Epithelial cell of esophagus (primary cell): ENCODE results near the gene MUS81.

Experiments
- DNase-seq: peaks from one replicate; pipeline ENCODE4 v3.0.0; 2010; ENCODE audit warnings: low read depth
- H3K4me3 ChIP-seq: 2 replicates; pipeline ENCODE4 v1.5.1; 2011; ENCODE audit warnings: mild to moderate bottlenecking, low read length, control low read depth
- TF ChIP-seq, protein P1 (sequence below): IDR thresholded peaks from 2 replicates; pipeline ENCODE4 v1.5.1; 2011; ENCODE audit warnings: low read depth, mild to moderate bottlenecking, low read length, control low read depth, inconsistent platforms; ENCODE audit not compliant: insufficient read depth; ENCODE audit errors: missing control alignments

MUS81 gene

DNA sequence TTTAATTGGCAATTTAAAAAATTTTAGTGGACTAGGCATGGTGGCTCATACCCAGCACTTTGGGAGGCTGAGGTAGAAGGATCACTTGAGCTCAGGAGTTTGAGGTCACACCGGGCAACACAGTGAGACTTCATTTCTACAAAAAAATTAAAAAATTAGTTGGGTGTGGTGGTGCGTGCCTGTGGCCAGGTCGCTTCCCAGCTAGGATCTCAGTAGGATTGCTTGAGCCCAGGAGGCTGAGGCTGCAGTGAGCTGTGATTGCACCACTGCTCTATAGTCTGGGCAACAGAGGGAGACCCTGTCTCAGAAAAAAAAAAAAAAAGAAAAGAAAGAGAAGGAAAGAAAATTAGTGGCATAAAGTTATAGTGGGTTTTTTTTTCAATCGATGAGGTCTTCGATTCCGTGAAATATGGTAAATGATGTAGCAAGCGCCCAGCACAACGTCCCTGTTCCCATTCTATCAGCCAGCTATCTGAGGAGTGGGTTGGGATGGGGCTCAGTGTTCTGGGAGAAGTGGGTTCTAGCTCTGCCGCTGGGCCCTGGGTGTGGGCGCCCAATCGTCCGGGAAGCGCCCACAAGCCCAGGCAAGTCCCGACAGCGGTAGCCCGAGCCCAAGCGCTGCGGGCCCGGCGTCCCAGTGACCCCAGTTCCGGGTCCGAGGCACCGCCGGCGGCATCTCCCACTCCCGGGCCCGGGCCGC is 38.6 kb downstream of the MUS81 start:
- DNase-seq: peak; percentile 89
- H3K4me3 ChIP-seq: peak overlapping the region; percentile 87
- TF ChIP-seq, protein P1, sequence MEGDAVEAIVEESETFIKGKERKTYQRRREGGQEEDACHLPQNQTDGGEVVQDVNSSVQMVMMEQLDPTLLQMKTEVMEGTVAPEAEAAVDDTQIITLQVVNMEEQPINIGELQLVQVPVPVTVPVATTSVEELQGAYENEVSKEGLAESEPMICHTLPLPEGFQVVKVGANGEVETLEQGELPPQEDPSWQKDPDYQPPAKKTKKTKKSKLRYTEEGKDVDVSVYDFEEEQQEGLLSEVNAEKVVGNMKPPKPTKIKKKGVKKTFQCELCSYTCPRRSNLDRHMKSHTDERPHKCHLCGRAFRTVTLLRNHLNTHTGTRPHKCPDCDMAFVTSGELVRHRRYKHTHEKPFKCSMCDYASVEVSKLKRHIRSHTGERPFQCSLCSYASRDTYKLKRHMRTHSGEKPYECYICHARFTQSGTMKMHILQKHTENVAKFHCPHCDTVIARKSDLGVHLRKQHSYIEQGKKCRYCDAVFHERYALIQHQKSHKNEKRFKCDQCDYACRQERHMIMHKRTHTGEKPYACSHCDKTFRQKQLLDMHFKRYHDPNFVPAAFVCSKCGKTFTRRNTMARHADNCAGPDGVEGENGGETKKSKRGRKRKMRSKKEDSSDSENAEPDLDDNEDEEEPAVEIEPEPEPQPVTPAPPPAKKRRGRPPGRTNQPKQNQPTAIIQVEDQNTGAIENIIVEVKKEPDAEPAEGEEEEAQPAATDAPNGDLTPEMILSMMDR: no peak

DNA sequence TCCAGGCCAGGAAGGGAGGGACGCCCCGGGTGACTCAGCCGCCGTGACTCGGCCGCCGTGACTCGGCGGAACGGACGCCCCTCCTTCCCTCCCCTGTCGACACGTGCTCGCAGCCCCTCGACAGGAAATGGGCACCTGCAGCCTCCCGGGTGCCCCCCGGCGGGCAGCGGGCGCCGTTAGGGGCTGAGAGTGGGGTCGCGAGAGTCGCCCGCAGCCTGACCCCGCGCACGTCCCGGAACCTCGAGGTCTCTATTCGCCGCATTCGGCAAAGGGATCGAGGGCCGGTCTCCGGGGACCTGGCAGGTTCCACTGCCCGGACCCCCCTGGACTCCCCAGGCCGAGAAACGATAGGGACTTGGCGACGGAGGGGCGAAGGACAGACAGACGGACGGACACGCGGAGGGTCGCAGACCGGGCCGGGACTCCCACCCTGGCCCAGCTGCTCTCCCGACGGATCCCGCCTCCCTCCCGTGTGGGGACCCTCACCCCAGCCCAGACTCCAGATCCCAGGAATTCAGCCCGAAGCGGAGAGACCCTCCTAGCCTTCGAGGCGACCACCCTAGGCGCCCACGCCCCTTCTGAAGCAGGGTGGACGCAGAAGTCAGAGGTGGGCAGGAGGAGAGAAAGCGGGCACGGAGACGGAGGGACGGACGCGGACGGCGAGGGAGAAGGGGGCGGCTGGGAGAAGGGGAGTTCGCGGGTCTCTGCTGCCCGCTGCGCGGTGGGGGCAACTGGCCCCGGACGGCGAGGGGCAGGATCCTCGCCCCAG is 39.3 kb downstream of the MUS81 start:
- TF ChIP-seq, protein P1: no peak
- H3K4me3 ChIP-seq: peak overlapping the region; percentile 87
- DNase-seq: no peak

DNA sequence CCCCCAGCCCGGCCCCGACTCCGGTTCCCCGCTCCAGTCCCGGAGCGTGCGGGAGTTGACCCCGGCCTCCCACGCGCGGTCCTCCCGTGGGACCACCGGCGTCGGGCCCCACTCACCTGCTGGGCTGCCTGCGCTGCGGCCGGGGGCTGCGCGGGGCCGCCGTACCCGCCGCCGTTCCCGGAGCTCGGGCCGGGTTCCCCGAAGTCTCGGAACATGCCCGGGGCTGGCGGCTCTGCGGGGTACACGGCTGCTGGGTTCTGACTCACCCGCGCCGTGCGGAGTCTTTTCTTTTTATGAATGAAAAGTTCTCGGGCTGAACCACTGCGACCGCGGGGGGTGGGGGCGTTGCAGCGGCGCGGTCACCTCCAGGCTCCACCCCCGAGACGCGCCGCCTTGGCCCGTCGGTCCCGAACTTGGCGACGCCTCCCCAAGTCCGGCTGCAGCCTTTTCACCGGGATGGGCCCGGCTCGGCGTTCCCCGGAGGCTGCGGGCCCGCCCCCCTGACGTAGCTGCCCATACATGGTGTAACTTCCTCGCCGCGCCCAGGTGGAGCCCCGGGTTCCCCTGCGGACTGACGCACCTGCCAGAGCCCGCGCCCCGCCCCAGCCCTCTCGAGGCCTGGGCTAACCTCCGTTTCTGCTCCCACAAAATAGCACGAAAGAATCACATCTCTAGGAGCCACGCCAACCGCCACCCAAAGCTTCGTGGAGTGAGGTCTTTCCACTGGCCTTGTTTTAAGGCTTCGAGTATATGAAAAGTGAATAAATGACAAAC is 40.1 kb downstream of the MUS81 start, which contains the start of gene FOSL1:
Gene FOSL1, minus strand, starts transcription at position 264 of the 774 bp plus-strand sequence. Its CDS starts 49 bp downstream, at position 215.
- TF ChIP-seq, protein P1: no peak
- DNase-seq: peak; percentile 100
- H3K4me3 ChIP-seq: peak within 1 kb of the TSS; percentile 87

DNA sequence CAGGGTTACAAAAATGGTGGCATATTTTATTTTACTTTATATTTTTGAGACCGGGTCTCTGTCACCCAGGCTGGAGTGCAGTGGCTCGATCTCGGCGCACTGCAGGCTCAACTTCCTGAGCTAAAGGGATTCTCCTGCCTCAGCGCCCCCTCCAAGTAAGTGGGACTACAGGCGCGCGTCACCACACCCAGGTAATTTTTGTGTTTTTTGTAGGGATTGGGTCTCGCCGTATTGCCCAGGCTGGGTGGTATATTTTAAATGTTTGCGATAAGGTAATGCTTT is 40.6 kb downstream of the MUS81 start:
- H3K4me3 ChIP-seq: no peak overlapping the region
- DNase-seq: no peak
- TF ChIP-seq, protein P1: no peak

DNA sequence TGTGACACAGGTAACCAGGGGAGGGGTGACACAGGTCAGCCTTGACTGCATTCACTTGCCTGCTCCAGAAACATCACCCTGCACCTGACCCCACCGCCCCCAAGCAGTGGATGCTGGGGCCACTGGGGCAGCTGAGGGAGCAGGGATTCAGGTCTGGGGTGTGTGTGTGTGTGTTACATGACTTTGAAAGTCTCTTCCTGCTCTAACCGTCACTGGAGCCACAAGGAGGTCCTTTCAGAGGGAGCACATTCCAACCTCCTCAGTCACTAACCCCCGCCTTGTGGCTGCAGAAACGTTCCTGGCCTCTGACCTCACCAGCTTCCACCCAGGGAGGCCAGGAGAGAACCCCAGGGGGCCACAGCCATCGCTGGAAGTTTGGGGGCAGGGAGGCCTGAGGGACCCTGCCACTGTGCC is 42.8 kb downstream of the MUS81 start:
- TF ChIP-seq, protein P1: no peak
- H3K4me3 ChIP-seq: no peak overlapping the region

DNA sequence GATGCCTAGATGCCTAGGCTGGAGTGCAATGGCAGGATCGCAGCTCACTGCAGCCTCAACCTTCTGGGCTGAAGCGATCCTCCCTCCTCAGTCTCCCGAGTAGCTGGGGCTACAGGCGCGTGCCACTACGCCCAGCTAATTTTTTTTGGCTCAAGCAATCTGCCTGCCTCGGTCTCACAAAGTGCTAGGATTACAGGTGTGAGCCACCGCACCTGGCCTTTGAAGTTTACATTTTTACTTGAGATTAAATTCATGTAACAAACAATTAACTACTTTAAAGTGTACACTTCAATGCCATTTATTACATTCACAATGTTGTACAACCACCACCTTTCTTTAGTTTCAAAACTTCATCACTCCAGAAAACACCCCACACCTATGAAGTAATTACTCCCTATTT is 43.5 kb downstream of the MUS81 start:
- no peak overlapping the region for H3K4me3 ChIP-seq
- no peak for DNase-seq
- TF ChIP-seq, protein P1: no peak

More for the DNA sequence above, 42.8 kb downstream of the MUS81 start:
- peak; percentile 53 for DNase-seq
